Measurements from ENCODE around the gene CIDEB.
A peak's percentile ranks its signal among the peaks of the same experiment; 100 is the strongest.
"Not testable (repeated sequence)": the region's sequence is repeated elsewhere in the genome, so short reads cannot be mapped to it uniquely, and the experiment has no call there.

CIDEB gene

DNA sequence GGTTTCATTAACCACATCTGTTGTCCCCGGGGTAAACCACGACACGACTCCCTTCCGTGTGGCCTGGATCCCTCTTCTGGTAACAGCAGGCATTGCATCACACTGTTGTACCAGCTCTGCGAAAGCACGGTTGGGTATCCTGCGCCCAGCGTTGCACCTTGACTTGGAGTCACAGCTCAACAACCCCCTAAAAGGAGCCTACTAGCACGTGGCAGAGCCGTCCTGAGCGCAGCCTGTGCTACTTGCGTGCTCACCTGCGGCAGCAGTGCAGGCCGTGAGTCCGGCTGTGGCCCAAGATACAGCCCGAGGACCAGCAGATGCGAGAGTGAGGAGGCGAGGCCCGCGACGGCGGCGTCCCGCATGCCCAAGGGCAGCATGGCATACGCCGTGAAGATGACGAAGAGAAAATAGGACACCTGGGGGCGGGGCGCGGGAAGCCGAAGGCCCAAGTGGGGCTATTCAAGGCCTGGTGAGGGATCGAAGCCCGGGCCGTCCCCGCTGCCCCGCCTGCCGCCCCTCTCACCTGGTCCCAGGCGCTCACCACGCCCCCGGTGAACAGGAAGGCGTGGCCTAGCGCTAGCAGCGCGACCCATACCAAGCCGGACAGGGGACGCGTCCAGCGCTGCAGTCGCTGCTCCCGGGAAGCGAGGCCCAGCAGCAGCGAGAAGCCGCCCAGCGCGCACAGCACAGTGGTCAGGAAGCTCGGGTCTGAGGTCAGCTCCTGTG lies 24.7 kb upstream of the CIDEB start:
- DNase-seq (ENCODE audit: low spot score) = peak; percentile 98

DNA sequence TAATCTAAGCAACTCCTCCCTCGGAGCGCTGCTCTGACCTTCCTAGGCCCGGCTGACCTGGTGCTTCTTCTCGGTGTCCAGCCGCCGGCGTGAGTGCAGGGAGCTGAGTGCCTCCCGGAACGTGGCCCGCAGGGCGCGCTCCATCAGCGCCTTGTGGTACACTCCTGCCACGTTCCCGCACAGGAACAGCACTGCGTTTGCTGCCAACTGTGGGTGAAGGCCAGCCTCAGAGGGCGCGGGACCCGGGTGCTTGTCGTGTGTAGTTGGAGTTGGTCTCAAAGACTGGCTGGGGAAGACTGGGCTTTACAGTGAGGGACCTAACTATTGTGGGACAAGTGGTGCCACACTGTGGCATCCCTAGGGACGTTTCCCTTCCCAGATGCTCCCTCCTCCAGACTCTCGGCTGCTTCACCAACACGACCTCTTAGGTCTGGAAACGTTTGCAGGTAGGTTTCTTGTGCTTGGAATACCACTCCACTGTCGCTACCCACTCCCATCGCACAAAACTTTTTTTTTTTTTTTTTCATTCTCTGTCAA lies 24.0 kb upstream of the CIDEB start:
- no peak for DNase-seq (ENCODE audit: low spot score)

DNA sequence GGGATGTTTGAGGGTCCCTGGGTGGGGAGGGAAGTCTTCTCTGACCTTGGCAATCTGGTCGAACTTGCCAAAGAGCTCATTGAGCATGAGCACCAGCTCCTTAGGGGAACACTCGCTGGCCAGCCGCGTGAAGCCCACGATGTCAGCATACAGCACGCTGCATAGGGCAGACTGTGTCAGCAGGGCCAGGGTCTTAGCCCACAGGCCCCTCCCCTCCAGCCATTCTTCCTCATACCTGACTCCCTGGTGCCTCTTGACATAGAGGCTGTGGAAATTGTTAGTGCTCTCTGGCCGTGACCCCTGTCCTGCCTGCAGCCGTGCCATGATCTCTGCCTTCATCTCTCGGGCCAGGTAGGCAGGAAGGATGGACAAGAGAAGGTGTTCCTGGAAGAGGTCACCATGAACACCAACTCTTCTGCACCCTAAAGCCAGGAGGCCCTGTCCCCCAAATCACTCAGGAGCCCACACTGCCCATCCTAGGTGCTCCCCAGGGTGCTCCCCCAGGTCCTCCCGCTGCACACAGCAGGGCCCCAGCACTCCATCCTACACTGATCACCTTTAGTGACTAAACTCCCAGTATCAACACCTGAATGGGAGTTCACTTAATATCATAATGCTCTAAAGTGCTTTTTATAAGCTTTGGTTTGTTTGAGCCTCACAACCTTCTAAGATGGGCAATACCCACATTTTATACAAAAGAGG lies 23.3 kb upstream of the CIDEB start:
- no peak for DNase-seq (ENCODE audit: low spot score)

DNA sequence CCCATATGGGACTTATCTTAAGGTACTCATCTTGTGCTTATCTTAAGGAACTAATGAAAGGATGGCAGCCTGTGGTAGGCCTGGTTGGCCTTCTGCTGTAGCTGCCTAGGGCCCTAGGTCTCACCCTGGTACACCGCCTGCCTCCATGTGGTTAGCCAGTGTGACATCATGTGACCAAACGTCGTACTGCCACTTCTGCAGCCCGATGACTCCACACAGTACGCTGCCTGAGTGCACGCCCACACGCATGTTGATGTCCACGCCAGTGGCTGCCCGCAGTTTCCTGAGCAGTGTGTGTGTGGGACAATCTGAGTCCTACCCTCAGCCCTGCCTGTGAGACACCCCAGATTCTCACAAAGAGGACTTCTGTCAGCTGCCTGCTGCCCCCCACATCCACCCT lies 22.0 kb upstream of the CIDEB start:
- DNase-seq (ENCODE audit: low spot score) = no peak

DNA sequence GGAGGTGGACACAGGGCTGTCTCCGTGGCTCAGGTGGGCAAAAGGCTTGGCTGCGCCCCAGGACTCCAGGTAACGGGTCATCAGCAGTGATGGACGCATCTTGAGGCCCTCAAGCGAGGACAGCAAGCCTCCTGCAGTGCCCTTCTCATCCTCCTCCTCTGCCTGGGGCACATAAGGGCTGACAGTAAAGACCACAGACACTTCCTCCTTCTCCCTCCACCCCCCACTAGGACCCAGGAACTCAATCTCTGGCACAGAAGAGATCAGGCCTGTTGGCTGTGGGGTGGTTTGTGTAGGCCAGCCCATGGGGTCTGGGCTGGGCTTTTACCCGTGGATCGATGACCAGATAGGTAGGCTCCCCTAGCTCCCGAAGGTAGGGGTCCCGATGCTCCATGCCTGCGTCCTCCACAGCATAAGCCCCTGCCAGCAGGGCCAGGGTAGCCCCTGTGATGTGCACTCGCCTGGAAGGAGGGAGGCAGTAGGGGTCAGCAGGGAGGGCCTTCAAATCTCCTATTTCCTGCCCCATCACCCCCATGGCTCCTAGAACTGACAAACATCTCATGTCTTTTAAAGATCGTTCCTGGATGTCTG lies 21.4 kb upstream of the CIDEB start:
- DNase-seq (ENCODE audit: low spot score) = no peak

DNA sequence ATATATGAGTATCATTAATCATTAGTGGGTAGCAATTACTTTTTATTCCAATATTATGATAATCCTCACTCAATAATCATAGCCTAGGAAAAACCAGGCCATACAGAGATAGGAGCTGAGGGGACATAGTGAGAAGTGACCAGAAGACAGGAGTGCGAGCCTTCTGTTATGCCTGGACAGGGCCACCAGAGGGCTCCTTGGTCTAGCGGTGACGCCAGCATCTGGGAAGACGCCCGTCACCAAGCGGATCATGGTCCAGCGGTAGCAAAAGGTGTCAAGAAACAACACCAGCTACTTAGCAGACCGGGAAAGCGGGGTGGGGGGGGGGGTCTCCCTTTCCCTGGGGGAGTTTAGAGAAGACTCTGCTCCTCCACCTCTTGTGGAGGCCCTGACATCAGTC lies 20.1 kb upstream of the CIDEB start:
- DNase-seq (ENCODE audit: low spot score) = not testable (repeated sequence)

DNA sequence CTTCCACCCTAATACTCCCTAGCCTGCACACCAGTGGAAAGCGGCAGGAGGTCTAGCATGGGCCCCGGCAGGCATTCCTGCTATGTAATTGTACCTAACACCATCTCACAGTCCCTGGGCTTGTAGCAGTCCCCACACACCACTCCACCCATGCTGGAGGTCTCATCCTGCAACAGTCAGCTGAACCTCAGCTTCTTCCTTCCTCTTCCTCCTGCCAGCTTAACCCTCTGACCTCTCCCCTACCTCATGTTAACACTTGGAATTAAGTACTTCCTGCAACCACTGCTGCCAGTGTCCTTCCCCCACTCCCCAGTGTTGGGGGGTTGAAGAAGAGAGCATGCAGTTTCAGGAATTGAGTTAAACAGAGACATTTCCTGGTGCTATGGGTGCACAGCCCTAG lies 19.5 kb upstream of the CIDEB start:
- DNase-seq (ENCODE audit: low spot score) = no peak

DNA sequence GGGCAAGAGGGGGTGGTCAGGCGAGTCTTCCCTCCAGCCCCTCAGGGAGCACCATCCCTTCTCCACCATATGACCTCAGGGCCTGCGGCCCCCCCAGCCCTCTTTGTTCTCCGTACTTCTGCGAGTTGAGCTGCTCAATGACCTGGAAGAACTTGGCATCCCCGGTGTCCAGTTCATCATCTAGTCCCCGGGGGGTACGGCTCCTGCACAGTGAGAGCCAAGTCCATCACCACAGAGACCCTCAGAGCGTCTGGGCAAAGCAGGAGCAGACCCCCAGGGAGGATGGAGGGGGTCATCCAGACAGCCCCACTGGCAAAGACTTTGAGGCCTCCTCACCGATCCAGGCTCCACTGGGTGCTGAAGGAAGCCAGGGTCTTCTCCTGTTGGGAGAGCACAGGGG lies 18.2 kb upstream of the CIDEB start:
- no peak for DNase-seq (ENCODE audit: low spot score)

DNA sequence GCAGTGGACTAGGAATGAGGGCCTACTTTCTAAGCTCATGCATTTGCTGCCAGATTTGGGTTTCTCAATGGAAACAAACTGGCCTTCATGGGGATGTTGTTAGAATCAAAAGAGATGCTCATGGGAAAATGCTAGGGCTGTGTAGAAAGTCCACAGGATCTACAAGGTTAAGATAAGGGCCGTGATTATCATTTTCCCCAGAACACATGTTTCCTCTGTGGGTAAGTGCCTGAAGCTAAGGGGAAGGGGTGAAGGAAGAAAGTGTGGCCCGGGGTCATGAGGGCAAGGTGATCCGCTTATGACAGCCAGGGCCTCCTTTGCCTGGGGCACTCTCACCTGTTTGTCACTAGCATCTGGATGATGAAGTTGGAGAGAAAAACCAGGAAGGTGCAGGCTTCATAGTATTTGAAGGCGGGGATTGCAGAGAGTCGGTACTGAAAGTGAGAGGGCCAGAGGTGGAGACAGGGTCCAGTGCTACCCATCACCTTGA lies 17.3 kb upstream of the CIDEB start:
- no peak for DNase-seq (ENCODE audit: low spot score)

DNA sequence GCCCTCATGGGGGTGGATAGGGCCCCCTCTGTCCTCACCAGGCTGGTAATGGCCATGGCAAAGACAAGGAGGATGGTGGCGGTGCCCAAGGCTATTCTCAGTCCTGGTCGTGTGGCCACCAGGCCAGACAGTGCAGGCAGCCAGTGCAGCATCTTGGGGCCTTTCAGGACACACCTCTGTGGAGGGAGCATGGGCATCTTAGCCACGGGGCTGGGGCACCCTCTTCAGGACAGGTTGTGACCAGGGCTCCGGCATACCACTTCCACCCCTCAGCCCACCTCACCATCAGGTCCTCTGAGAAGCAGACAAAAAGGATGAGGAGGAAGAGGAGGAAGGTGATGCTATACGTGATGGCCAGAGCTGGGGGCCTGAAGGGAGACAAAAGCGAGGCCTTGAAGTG lies 16.2 kb upstream of the CIDEB start:
- no peak for DNase-seq (ENCODE audit: low spot score)

DNA sequence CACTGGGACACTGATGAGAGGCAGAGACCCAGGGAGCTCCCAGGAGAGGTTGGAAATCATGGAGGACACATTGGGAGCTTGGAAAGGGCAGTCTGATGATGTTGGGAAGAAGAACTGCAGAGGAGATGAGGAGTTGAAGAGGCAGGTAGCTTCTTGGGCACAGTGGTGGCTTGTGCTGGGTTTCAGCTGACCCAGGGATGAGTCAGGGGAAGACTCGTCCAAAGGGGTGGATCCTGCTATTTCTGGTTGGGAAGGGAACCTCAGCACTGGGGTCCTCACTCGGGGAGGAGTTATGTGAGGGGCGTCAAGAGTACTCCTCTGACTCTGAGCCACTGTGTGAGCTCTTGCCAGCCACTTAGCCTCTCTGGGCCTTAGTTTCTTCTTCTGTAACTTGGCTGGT lies 15.6 kb upstream of the CIDEB start:
- DNase-seq (ENCODE audit: low spot score) = no peak

DNA sequence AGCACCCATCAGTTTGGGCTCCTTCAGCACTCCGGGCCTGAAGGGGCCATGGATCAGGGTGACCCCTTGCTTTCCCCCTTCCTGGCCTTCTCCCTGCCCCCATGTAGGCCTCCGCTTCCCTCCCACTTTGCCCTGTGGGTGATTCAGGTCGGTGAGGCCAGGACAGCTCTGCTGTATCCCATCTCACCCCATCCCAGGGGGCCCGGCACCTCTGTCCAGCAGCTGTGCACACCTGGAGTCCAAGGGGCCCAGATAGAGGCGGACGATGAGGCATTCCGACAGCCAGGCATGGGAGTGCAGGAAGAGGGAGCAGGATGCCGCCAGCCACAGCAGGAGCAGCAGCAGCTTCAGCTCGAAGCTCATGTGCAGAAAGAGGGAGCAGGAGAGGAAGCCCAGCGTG lies 14.9 kb upstream of the CIDEB start:
- DNase-seq (ENCODE audit: low spot score) = no peak

DNA sequence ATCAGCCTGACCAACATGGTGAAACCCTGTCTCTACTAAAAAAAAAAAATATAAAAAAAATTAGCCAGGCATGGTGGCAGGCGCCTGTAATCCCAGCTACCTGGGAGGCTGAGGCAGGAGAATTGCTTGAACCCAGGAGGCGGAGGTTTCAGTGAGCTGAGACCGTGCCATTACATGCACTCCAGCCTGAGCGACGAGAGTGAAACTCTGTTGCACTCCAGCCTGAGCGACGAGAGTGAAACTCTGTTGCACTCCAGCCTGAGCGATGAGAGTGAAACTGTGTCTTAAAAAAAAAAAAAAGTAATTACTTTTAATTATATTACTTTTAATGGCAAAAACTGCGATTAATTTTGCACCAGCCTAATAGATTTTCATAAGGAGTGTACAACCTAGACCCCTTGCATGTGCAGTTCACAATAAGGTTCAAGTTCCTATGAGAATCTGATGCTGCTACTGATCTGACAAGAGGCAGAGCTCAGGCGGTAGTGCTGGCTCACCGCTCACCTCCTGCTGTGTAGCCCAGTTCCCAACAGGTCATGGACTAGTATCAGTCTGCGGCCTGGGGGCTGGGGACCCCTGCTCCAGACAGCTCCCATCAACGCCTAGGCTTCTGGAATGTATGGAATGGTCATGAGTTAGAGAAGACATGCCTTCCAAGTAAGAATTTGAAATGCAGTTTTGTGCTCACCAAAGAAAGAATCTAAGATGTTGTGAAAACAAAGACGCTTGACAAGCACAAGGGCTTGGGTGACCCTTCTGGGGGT lies 13.6 kb upstream of the CIDEB start:
- DNase-seq (ENCODE audit: low spot score) = no peak

DNA sequence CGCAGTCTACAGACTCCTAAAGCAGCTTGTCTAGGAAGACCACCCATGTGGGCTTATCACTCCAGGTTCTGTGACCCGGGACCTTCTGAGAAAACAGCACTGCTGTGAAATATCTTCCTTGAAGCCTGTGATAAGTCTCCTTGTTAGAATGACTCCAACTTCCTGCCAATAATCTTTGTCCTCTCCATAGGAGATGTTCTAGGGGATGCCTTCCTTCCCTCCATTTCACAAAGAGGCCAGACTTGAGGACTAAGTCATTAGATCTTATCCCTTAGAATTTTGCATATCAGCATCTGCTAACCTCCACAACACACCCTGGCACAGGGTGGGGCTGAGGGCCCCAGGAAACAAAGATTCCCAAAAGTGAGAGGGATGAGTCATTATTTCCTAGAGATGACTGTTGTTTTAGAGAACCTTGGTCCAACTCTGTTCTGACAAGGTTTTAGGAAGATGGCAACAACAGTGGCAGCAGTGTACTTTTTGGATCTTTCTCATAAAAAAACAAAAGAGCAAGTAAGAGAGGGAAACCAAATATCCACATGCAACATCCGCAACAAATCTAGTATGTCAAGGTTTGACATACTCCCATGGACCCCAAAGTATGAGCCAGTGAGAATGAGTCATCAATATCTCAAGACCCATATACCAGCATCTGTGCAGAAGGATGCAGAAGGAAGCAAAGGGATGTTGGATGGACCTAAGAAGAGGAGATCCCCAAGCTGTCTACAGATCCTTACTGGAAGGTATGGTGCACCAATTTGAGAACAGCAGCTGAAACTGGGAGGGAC lies 9.6 kb upstream of the CIDEB start:
- DNase-seq (ENCODE audit: low spot score) = no peak

DNA sequence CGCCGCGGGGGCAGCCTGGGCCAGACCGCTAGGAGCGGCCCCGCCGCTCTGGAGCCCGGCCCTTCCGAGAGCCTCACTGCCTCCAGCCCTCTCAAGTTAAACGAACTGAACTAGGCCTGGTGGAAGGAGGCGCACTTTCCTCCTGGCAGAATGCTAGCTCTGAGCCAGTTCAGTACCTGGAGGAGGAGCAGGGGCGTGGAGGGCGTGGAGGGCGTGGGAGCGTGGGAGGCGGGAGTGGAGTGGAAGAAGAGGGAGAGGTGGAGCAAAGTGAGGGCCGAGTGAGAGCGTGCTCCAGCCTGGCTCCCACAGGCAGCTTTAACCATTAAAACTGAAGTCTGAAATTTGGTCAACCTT lies 8.8 kb upstream of the CIDEB start:
- DNase-seq (ENCODE audit: low spot score) = no peak

DNA sequence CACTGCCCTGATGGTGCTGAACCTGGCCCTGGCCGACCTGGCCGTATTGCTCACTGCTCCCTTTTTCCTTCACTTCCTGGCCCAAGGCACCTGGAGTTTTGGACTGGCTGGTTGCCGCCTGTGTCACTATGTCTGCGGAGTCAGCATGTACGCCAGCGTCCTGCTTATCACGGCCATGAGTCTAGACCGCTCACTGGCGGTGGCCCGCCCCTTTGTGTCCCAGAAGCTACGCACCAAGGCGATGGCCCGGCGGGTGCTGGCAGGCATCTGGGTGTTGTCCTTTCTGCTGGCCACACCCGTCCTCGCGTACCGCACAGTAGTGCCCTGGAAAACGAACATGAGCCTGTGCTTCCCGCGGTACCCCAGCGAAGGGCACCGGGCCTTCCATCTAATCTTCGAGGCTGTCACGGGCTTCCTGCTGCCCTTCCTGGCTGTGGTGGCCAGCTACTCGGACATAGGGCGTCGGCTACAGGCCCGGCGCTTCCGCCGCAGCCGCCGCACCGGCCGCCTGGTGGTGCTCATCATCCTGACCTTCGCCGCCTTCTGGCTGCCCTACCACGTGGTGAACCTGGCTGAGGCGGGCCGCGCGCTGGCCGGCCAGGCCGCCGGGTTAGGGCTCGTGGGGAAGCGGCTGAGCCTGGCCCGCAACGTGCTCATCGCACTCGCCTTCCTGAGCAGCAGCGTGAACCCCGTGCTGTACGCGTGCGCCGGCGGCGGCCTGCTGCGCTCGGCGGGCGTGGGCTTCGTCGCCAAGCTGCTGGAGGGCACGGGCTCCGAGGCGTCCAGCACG lies 8.2 kb upstream of the CIDEB start:
- no peak for DNase-seq (ENCODE audit: low spot score)

DNA sequence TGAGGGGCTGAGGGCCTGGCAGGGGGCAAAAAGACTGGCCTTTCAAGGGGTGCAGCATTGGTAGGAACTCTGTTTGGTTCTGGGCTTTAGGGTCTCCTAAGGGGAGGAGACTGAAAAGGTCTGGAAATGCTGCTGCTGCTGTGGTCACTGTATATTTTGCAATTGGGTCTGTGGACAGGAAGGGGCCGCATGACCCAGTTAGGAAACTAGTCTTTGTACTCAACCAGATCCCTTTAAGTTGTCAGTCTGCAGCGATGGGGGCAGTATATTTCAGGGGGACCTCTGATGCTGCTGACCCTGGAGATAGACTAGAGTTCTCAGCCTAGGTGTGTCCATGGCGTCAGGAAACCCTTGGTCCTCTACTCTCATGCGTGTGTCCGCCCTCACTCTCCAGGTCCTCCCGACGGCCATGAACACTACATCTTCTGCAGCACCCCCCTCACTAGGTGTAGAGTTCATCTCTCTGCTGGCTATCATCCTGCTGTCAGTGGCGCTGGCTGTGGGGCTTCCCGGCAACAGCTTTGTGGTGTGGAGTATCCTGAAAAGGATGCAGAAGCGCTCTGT lies 7.5 kb upstream of the CIDEB start:
- DNase-seq (ENCODE audit: low spot score) = no peak

DNA sequence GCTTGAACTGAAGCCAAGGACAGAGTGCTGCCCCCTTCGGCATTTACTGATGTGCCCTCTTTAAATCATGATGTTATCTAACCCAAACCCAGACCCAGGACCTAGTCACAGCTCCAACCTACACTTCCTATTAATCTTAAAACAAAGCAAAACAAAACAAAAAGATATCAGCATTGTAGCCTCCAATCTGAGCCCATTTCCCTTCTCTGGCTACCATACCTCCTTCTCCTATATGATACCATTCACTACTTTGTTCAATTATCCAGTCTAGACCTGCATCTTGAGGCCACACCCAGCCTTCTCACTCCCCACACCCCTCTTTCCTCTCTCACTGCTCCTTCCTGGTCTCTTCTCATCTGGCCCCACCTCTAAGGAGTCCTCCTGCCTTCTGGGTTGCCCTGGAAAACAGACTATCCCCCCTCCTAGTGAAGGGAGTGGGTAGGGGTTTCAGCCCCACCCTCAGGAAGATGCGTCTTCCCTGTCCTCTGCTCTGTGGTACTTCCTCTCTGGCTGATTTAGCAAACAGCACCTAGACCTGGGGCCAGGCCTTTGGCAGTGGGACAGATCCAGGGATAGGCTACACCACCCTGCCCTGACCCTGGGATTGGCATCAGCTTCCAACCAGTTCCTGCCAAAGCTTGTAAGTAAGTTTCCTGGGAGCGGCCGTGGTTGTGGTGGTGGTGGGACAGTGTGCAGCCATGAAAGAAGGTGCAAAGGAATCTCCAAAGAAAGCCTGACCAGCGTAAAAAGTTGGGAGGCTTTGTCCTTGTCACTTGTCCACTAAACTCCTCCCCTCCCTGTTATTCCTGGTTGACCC lies 6.8 kb upstream of the CIDEB start:
- DNase-seq (ENCODE audit: low spot score) = no peak

DNA sequence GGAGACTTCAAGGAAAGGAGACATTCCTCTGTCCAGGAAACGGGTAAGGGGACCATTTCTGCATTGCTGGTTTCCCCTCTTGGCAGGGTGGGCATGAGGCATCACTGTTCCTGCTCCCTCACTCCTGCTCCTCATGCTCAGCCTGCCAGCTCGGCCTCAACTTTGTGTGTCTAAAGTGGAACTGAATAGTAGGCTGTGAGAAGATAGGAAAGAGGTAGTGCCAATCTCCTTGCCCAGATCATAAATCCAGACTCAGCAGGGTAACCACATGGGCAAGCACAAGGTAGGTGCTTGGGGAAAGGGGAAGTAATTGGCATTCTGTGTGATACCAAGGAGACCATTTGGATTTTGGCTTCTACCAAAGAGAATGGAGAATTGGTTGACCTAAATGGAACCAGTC lies 6.1 kb upstream of the CIDEB start:
- no peak for DNase-seq (ENCODE audit: low spot score)
